GM21390 (cell line): ENCODE results near the gene OCA2.

ENCODE experiments used
- ATAC-seq: cut with Tn5 transposase; IDR thresholded peaks from one replicate; pipeline ENCODE4 v1.9.1; 2021; ENCODE audit not compliant: unreplicated experiment

OCA2 gene

GRCh38 chr15:28082891-28083684 lies 16.0 kb downstream of the OCA2 start:
- no peak for ATAC-seq

- no peak for ATAC-seq
Measured at GRCh38 chr15:28081594-28081993, 17.5 kb downstream of the OCA2 start.

GRCh38 chr15:28080386-28080785 lies 18.7 kb downstream of the OCA2 start:
- no peak for ATAC-seq

DNA sequence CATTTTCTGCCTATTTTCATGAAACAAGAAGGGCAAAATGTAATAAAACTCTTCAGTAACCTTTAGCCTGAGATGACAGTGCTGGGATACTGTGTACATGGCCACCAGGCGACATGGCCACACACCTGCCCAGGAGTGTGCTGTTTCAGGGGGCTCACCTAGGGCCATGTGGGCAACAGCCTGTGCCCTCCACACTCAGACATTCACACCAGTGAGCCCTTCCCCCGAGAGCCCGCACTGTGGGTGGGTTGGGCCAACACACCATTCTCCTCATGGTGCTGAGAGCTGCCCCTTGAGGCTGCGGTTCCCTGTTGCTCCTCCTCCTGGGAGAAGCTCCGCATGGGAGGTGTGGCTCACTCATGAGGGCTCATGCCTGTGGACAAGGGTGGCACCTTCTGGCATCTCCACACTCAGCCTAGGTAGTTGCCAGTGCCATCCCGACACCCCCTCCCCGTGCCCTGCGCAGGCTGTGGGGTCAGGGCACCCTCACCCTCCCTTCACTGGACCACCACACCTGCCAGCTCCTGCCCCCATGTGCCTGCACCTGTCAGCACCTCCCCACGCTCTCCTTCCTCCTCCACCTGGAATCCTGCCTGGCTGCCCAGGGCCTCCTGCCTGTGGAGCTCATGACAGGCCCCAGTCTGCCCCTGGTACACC lies 19.7 kb downstream of the OCA2 start:
- ATAC-seq: no peak

DNA sequence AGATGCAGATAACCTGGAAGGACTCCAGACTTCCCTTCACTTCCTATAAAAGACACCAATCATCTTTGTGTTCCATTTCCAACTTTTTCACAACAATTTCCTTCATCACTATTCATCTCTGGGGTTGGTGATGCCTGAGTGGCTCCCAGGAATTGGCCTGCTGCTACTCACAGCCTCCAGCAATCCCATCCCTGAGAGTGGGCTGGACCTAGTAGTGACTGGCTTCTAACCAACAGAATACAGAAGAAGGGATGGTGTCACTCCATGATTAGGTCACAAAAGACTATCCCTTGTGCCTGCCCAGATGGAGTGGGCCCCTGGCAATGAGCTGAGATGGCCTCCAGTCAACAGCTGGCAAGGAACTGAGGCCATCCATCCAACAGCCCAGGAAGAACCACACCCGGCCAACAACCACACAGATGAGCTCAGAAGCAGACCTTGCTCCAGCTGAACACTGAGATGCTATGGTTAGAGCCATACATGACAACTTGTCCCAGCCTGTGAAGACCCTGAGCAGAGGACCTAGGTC lies 20.9 kb downstream of the OCA2 start:
- no peak for ATAC-seq

GRCh38 chr15:28075573-28075972 lies 23.5 kb downstream of the OCA2 start:
- no peak for ATAC-seq

DNA sequence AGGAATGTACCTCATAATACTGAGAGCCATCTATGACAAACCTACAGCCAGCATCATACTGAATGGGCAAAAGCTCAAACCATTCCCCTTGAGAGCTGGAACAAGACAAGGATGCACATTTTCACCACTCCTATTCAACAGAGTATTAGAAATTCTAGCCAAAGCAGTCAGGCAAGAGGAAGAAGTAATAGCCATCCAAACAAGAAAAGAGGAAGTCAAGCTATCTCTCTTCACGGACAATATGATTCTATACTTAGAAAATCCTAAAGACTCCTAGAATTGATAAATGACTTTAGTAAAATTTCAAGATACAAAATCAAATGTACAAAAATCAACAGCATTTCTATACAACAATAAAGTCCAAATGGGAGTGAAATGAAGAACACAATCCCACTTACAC lies 30.2 kb downstream of the OCA2 start:
- no peak for ATAC-seq

- no peak for ATAC-seq
Measured at GRCh38 chr15:28066231-28066630, 32.9 kb downstream of the OCA2 start.

DNA sequence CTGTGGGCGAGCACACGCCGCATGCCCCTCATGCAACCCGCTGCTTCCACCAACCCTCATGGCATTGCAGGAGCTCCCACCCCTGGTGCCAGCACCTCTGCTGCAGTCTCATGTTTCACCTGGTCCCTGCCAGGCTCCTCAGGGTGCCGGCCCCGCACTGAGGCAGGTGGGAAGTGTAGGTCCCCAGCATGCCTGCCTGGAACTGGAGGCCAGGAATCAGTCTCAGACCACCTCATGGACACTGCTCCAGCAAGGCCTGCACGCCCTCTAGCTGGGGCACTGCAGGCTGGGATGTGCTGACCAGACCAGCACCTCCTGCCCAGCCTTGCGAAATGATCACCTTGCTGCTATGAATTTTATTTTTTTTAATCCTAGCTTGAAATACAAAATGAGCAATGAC lies 39.1 kb downstream of the OCA2 start:
- no peak for ATAC-seq

DNA sequence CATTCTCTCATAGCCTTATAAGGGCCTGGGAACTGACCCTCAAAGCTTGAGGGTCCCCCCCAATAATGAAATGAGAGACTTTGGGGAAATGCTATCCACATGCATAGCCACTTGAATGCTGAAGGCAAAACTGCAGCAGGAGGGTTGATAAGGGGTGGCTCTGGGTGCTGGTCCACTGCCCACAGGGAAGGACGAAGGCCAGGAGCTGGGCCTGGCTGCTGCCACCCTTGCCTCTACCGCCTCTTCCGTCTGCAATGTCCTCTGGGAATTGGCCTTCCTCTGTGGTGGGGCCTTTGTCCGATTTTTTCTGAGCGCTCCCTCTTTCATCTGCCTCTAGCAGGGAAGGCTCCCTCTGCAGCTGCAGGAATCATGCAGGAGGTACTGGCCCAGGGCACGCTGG lies 41.0 kb downstream of the OCA2 start:
- ATAC-seq: no peak

- ATAC-seq: no peak
Measured at GRCh38 chr15:28051955-28052633, 47.0 kb downstream of the OCA2 start.

DNA sequence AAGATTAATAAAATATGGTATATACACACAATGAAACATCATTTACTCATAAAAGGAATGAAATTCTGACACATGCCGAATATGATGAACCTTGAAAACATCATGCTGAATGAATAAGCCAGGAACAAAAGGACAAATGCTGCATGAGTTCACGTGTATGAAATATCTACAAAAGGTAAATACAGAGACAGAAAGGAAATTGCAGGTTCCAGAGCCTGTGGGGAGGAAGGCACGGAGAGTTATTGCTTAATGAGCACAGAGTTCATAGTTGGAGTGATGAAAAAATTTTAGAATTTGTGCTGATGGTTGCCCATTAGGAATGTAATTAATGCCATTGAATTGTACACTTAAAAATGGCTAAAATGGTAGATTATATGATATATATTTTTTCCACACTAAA lies 49.5 kb downstream of the OCA2 start:
- no peak for ATAC-seq

GRCh38 chr15:28047277-28047676 lies 51.8 kb downstream of the OCA2 start:
- no peak for ATAC-seq

- no peak for ATAC-seq
Measured at GRCh38 chr15:28044121-28044672, 54.9 kb downstream of the OCA2 start.

- no peak for ATAC-seq
Measured at GRCh38 chr15:28043691-28044091, 55.4 kb downstream of the OCA2 start.

DNA sequence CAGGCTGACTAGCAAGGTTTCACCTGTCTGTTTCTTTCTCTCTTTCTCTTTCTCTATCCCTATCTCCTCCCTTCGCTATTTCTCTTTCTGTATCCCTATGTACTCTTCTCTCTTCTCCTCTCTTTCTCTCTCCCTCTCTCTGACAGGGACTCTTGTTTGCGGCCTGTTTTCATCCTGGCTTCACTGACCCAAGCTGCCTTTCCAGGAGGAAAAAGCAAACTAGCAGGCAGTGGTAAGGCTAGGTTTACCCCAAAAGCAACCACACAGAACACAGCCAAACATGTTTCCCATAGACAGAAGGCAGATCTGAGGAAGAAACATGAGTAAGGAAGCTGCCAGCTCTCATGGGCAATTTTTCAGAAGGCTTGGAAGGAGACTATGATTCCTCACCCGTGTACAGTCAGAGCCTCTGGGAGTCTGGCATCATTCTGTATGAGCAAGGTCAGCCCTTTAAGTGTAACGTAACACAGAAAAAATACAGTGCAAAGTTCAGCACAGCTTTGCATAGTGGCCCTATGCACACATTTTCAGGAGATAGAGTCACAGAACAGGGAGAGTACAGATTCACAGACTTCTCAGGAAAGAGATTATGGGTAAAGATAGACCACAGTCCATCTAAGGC lies 61.0 kb downstream of the OCA2 start:
- ATAC-seq: no peak

DNA sequence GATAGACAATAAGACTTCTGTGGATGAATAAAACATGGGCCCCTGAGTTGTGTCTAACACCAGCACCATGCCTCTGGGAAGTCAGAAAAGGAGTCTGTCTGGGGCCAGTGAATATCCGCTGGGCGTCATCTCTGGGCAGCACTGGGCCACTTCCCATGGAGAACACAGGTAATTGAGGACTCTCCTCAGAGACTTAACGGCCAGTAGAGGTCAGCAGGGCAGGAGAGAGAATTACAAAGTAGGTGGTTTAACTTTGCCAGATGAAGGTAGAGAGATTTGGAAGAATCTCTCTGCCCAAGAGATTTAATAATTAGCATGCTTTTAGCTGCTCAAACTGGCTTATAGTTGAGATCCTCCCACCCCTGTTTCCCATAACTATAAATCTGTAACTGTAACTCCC lies 65.7 kb downstream of the OCA2 start:
- ATAC-seq: no peak

DNA sequence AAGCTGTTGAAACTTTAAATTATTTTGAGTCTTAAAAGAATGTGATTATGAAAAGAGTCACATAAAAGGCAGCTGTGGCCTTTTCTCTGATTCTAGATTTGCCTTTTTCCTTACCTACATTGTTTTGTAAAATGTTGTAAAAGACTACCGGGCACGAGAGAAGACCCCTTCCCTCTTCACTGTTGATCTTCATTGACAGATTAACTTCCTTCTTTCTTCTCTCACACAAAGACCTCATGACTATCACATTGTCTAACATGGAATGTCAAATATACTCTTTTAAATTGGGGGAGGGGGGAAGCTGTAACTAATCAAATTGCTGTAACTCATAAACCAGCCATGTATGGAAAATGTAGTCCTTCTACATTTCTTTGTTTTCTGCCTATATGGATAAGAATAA lies 68.3 kb downstream of the OCA2 start:
- no peak for ATAC-seq

- no peak for ATAC-seq
Measured at GRCh38 chr15:28027714-28028076, 71.4 kb downstream of the OCA2 start.

- no peak for ATAC-seq
Measured at GRCh38 chr15:28026764-28027713, 72.1 kb downstream of the OCA2 start.
